Liver (tissue), 9 donors: ENCODE data around the gene RSL24D1. TPM values are rescaled to one million over a fixed set of nuclear protein-coding genes. Genes with fewer than 3 reads are reported as not detected.

Experiments used
- DNase-seq: peaks from one replicate; pipeline ENCODE4 v3.0.0-alpha.2; 2017; ENCODE audit warnings: low spot score
- H3K27ac ChIP-seq, 2 donors: one replicate each; pipeline ENCODE4 v1.7.0; 2013; ENCODE audit warnings: inconsistent platforms in 2 of 2, low read length in 2 of 2, control low read depth in 1 of 2, low read depth in 1 of 2, mild to moderate bottlenecking in 1 of 2
- H3K27me3 ChIP-seq, 4 donors: one replicate each; pipeline versions ENCODE4 v1.6.1 to v1.7.0; 2013; ENCODE audit warnings: low read length in 3 of 4, inconsistent platforms in 1 of 4, mild to moderate bottlenecking in 1 of 4, moderate library complexity in 1 of 4; ENCODE audit not compliant: control insufficient read depth in 4 of 4, insufficient read depth in 4 of 4
- H3K36me3 ChIP-seq, 4 donors: one replicate each; pipeline versions ENCODE4 v1.6.1 to v1.7.0; 2013; ENCODE audit warnings: low read length in 3 of 4, mild to moderate bottlenecking in 3 of 4, low read depth in 1 of 4, moderate library complexity in 1 of 4; ENCODE audit not compliant: control insufficient read depth in 4 of 4, insufficient read depth in 3 of 4
- H3K4me1 ChIP-seq, 4 donors: one replicate each; pipeline versions ENCODE4 v1.6.1 to v1.7.0; 2013; ENCODE audit warnings: low read length in 3 of 4, mild to moderate bottlenecking in 3 of 4, moderate library complexity in 1 of 4; ENCODE audit not compliant: control insufficient read depth in 4 of 4, insufficient read depth in 4 of 4
- H3K4me3 ChIP-seq, 3 donors: one replicate each; pipeline versions ENCODE4 v1.6.1 to v1.7.0; 2013; ENCODE audit warnings: low read length in 3 of 3, control low read depth in 1 of 3, low read depth in 1 of 3, mild to moderate bottlenecking in 1 of 3
- H3K9ac ChIP-seq, 2 donors: one replicate each; pipeline ENCODE4 v1.7.0; 2013; ENCODE audit warnings: low read length in 2 of 2, mild to moderate bottlenecking in 2 of 2, moderate library complexity in 2 of 2, control low read depth in 1 of 2, low read depth in 1 of 2
- H3K9me3 ChIP-seq, 4 donors: one replicate each; pipeline versions ENCODE4 v1.6.1 to v1.7.0; 2013; ENCODE audit warnings: low read length in 3 of 4; ENCODE audit not compliant: control insufficient read depth in 4 of 4
- ATF3 ChIP-seq: IDR thresholded peaks from 2 replicates; pipeline ENCODE4 v1.6.1; 2016; ENCODE audit warnings: antibody characterized with exemption
- CTCF ChIP-seq: fragments of 150-350 bp; IDR thresholded peaks from 2 replicates; pipeline ENCODE4 v1.5.1; 2017; ENCODE audit warnings: improper control_type of control experiment, low read depth, low read length; ENCODE audit not compliant: missing input control
- EGR1 ChIP-seq, 2 donors: IDR thresholded peaks; 2 replicates each; pipeline ENCODE4 v1.6.1; 2016 to 2018; ENCODE audit warnings: antibody characterized with exemption in 2 of 2, low read depth in 2 of 2
- FOXA1 ChIP-seq: IDR thresholded peaks from 2 replicates; pipeline ENCODE4 v1.6.1; 2016; ENCODE audit warnings: antibody characterized with exemption
- FOXA2 ChIP-seq: IDR thresholded peaks from 2 replicates; pipeline ENCODE4 v1.6.1; 2016; ENCODE audit warnings: antibody characterized with exemption
- GABPA ChIP-seq, 2 donors: IDR thresholded peaks in 1 of 2; conservative IDR thresholded peaks in 1 of 2; 2 replicates each; pipeline ENCODE4 v1.6.1; 2016; ENCODE audit warnings: antibody characterized with exemption in 2 of 2, mild to moderate bottlenecking in 1 of 2, moderate library complexity in 1 of 2
- HNF4A ChIP-seq, 2 donors: conservative IDR thresholded peaks; 2 replicates each; pipeline ENCODE4 v1.6.1; 2016; ENCODE audit warnings: antibody characterized with exemption in 2 of 2, mild to moderate bottlenecking in 2 of 2
- HNF4G ChIP-seq: IDR thresholded peaks from 2 replicates; pipeline ENCODE4 v1.6.1; 2016; ENCODE audit warnings: antibody characterized with exemption
- JUND ChIP-seq, 2 donors: IDR thresholded peaks; 2 replicates each; pipeline ENCODE4 v1.6.1; 2016; ENCODE audit warnings: antibody characterized with exemption in 2 of 2
- MAX ChIP-seq: IDR thresholded peaks from 2 replicates; pipeline ENCODE4 v1.6.1; 2016; ENCODE audit warnings: antibody characterized with exemption
- NR2F2 ChIP-seq: IDR thresholded peaks from 2 replicates; pipeline ENCODE4 v1.6.1; 2016; ENCODE audit warnings: antibody characterized with exemption
- RAD21 ChIP-seq, 2 donors: IDR thresholded peaks; 2 replicates each; pipeline ENCODE4 v1.6.1; 2016; ENCODE audit warnings: antibody characterized with exemption in 2 of 2, mild to moderate bottlenecking in 2 of 2
- REST ChIP-seq: IDR thresholded peaks from 2 replicates; pipeline ENCODE4 v1.6.1; 2016; ENCODE audit warnings: antibody characterized with exemption, mild to moderate bottlenecking
- RXRA ChIP-seq, 2 donors: IDR thresholded peaks; 2 replicates each; pipeline ENCODE4 v1.6.1; 2017 to 2018; ENCODE audit warnings: antibody characterized with exemption in 2 of 2, mild to moderate bottlenecking in 1 of 2
- SP1 ChIP-seq: IDR thresholded peaks from 2 replicates; pipeline ENCODE4 v1.6.1; 2018; ENCODE audit warnings: antibody characterized with exemption, mild to moderate bottlenecking
- TAF1 ChIP-seq: conservative IDR thresholded peaks from 2 replicates; pipeline ENCODE4 v1.6.1; 2016; ENCODE audit warnings: antibody characterized with exemption, mild to moderate bottlenecking
- YY1 ChIP-seq: IDR thresholded peaks from 2 replicates; pipeline ENCODE4 v1.6.1; 2016; ENCODE audit warnings: antibody characterized with exemption, mild to moderate bottlenecking
- ZBTB33 ChIP-seq: IDR thresholded peaks from 2 replicates; pipeline ENCODE4 v1.6.1; 2016; ENCODE audit warnings: antibody characterized with exemption
- WGBS: extraction: QIAGEN DNeasy Blood & Tissue Kit; methylation state at CpG from one replicate; pipeline ENCODE4 v1.1.7; 2013; 5-methylcytosine and 5-hydroxymethylcytosine counted together
- polyA plus RNA-seq, 2 donors: library from polyadenylated mRNA; stranded (reverse) in 1 of 2; unstranded in 1 of 2; fragments of 200-250 nt in 1 of 2; fragments of >200 nt in 1 of 2; fragmentation: Nextera tagmentation in 1 of 2; extraction: Ambion mirVana in 1 of 2; gene quantifications; one replicate each; pipeline versions ENCODE4 v1.2.1 to v1.2.3, GENCODE V29; 2013 to 2015
- total RNA-seq, 2 donors: library from RNA; depleted of rRNA; stranded (reverse); fragments of >200 nt; gene quantifications; one replicate each; pipeline ENCODE4 v1.2.3, GENCODE V29; 2014
- donor health status: healthy.
- donor health status: healthy.
- donor health status: healthy.
- donor health status: healthy.
- donor health status: healthy.

RSL24D1 gene
- total and polyA plus RNA-seq, 4 donors = 13.3 to 33.3 (median 23.2) TPM

GRCh38 chr15:55245059-55245458, 48.3 kb upstream of the RSL24D1 start:
- no peaks in the 10 kb centered on the region for H3K36me3 ChIP-seq
- H3K4me3 ChIP-seq = no peak overlapping the region
- 94% methylated on average over 4 of the region's 4 CpGs for WGBS
- H3K9ac ChIP-seq = no peak overlapping the region
- no peaks in the 10 kb centered on the region for H3K27me3 ChIP-seq
- no peak for DNase-seq
- no peaks in the 10 kb centered on the region for H3K9me3 ChIP-seq
- no peak overlapping the region for H3K27ac ChIP-seq
- TF ChIP-seq ZBTB33 = no peak
- TF ChIP-seq YY1 = no peak
- TF ChIP-seq TAF1 = no peak
- no peak for TF ChIP-seq HNF4G
- TF ChIP-seq CTCF = no peak
- TF ChIP-seq GABPA (IDR thresholded peaks at IDR 0.05 in 1 of 2, conservative IDR thresholded peaks at IDR 0.05 in 1 of 2) = no peak
- no peak for TF ChIP-seq HNF4A (conservative IDR thresholded peaks at IDR 0.05)
- no peak for TF ChIP-seq REST
- TF ChIP-seq FOXA1 = no peak
- no peak for TF ChIP-seq FOXA2
- TF ChIP-seq EGR1 (IDR thresholded peaks at IDR 0.05; ENCODE audit: low read depth in 2 of 2) = no peak
- TF ChIP-seq NR2F2 = no peak
- no peak for TF ChIP-seq RXRA (IDR thresholded peaks at IDR 0.05)
- TF ChIP-seq ATF3 = no peak
- no peak for TF ChIP-seq SP1
- TF ChIP-seq JUND (IDR thresholded peaks at IDR 0.05) = no peak
- TF ChIP-seq RAD21 (IDR thresholded peaks at IDR 0.05) = no peak
- no peak for TF ChIP-seq MAX
- H3K4me1 ChIP-seq = peaks cover 3 to 17% (median 6%) of the 10 kb centered on the region in 4 donors
